CD4-positive, alpha-beta T cell treated with Interleukin-12 subunit alpha and Interleukin-12 subunit beta, for 1 hour (primary cell): ENCODE results near the gene CUEDC2.

Source experiments
- DNase-seq: peaks from one replicate; pipeline ENCODE4 v3.0.0-alpha.2; 2020

The CUEDC2 gene, protein sequence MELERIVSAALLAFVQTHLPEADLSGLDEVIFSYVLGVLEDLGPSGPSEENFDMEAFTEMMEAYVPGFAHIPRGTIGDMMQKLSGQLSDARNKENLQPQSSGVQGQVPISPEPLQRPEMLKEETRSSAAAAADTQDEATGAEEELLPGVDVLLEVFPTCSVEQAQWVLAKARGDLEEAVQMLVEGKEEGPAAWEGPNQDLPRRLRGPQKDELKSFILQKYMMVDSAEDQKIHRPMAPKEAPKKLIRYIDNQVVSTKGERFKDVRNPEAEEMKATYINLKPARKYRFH

DNA sequence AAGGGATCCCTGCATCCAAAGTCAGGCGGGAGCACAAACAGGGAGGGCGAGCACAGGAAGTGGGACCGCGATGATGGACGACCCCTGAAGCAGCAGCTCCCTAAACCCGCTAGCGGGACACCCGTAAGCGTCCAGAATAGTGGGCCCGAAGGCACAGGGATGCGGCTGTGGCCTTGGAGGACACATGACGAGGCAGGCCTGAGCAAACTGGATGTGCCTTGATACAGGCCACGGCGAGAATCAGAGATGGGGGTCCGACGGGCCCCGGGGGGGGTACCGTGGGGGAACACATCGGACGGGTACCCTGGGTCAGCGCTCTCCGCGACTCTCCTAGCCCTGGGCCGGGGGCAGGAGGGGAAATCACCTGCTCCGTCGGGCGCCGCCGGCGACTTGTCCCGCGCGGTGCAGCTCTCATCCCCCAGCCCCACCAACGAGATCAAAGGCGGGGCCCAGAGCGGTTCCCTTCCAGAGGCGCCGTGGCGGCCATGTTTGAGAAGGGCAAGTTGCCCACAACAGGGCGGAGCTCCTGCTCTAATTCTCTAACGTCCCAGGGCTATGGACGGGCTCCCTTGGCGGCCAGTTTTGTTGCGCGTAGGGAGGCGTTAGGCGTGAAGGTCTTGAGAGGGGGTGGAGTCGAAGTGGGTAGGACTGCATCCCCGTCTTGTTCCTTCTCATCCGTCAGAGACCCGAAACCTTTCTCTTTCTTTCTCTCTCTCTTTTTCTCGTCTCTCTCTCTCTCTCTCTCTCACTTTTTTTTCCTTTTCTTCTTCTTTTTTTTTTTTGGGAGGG is at the start of gene CUEDC2:
TSS of gene CUEDC2 (minus strand) at position 413 of the 789 bp plus-strand sequence. CDS start 7,386 bp downstream, outside the sequence.
- peak; percentile 97 for DNase-seq

DNA sequence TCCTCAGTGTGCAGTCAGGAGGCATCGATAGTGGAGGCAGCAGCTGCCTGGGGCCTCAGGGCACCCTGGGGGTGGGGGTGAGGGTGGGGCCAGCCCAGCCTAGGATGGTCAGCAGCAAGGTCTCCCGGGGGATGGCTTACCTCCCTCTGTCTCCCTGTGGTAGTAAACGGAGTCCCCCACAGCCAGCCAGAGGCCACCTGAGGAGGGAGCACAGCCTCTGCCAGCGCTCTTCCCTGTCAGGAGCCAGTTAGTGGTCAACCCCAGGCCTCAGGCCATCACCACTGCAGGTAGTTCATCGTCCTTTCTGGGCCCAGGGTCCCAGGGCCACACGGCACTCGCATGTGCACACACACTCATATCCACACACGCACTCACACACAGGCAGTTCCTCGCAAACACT is 48.0 kb upstream of the CUEDC2 start:
- no peak for DNase-seq

DNA sequence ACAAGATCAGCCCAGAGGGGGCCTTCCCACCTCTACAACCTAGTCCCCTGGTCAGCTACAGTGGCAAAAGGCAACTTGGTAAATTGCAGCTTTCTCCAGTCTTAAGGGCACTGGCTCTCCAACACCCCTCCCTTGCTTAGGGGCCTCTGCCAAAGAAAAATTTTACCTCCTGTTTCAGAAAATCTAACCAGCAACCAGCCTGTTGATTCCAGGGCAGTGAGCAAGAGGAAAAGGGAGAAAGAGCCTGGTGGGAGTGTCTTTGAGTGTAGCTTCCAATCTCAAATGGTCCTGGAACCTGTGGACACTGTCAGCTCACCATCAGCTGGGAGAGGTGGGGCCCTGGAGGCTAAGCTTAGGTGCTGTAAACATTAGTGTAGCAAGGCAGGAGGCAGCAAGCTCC is 47.3 kb upstream of the CUEDC2 start:
- no peak for DNase-seq

DNA sequence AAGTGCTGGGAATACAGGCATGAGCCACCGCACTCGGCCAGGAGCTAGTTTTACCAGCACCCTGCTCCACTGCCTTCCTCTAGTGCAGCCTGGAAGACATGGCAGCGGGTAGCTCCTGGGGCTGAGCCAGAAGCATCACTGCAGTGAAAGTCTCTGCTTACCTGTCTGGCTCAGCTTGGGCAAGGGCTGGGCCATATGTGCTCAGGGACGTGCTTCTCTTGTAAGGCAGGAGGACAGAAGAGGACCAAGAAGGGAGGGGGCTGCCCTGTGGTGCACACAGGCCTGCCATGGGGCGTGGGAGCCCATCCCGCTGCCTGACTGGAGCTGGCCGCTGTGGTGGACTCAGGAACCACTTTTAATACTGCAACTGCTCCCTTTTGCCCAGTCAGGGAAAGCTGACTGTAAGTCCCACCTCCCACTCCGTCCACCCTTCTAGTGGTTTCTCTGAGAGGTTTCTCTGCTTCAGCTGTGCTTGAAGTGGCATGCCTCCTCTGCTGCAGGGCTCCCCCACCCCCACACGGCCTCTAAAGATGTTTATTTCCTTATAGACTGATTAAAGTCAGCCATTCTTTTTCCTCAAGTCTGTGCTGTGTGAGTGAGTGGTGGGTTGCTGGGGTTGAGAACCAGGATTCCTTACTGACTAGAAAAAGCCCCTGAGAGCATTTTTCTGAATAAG is 44.2 kb upstream of the CUEDC2 start:
- no peak for DNase-seq

DNA sequence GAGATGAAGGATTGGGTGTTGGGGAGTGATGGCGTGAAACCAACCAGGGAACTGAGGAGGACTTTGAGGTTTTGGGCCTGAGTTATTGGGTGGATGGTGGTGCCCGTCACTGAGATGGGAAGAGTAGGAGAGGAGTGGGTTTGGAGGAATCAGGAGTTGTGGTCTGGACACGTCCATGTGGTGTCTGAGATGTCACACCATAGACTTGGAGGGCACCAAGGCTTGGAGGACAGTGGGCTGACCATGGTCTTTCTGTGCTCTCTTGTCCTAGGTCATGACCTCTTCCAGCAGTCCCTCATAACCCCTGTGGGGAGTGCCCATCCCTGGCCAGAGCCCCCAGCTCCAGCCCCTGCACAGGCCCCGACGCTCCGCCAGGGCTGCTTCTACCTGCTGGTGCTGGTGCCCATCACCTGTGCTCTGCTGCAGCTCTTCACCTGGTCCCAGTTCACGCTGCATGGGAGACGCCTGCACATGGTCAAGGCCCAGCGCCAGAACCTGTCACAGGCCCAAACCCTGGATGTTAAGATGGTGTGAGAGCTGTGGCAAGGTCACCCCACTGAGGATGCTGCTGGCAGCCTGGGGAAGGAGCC is 43.2 kb upstream of the CUEDC2 start:
- DNase-seq = no peak

DNA sequence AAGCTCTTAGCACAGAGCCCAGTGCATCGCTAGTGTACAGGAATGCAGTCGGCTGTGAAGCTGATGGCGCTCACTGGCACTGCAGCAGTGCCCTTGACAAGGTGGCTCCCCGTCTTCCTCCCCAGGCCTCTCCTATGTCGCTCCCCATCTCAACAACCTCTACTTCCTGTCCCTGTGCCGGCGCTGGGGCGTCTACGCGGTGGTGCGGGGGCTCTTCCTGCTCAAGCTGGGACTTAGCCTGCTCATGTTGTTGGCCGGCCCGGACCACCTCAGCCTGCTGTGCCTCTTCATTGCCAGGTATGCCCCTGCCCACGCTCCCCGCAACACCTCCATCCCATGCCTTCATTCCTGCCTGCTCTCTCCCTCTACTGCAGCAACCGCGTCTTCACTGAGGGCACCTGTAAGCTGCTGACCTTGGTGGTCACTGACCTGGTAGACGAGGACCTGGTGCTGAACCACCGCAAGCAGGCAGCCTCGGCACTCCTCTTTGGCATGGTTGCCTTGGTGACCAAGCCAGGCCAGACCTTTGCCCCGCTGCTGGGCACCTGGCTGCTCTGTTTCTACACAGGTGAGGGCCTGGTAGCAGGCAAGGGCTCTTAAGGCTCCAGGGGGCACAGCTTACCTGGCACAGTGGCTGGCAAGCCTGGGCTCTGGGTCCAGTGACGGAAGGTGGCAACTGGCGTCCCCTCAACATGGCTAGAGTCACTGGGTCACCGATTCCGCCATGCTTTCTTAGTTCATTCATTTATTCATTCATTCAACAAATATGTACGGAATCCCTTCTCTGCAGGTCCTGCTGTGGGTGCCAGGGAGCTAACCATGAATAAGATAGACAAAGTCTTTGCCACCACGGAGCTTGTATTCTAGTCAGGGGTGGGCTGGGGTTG is 41.3 kb upstream of the CUEDC2 start:
- peak; percentile 26 for DNase-seq

DNA sequence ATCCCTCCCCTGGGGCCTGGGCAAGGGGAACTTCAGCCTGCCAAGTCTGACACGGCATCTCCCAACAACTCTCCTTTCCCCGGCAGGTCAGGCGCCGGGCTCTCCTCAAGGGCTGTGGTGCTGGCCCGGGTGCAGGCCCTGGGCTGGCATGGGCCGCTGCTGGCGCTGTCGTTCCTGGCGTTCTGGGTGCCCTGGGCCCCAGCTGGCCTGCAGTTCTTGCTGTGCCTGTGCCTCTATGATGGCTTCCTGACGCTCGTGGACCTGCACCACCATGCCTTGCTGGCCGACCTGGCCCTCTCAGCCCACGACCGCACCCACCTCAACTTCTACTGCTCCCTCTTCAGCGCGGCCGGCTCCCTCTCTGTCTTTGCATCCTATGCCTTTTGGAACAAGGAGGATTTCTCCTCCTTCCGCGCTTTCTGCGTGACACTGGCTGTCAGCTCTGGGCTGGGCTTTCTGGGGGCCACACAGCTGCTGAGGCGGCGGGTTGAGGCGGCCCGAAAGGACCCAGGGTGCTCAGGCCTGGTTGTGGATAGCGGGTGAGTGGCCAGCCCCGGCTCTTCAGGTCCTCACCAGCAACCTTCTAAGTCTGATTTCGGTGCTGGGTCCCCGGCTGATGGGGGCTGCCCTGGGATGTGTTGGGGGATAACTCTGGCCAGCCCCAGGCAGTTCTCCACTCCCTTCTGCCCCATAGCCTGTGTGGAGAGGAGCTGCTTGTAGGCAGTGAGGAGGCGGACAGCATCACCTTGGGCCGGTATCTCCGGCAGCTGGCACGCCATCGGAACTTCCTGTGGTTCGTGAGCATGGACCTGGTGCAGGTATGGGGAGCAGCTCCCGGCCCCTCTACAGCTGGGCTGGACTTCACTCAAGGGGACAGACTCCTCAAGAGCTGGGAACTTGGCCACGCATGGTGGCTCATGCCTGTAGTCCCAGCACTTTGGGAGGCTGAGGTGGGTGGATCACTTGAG is 38.5 kb upstream of the CUEDC2 start:
- no peak for DNase-seq

DNA sequence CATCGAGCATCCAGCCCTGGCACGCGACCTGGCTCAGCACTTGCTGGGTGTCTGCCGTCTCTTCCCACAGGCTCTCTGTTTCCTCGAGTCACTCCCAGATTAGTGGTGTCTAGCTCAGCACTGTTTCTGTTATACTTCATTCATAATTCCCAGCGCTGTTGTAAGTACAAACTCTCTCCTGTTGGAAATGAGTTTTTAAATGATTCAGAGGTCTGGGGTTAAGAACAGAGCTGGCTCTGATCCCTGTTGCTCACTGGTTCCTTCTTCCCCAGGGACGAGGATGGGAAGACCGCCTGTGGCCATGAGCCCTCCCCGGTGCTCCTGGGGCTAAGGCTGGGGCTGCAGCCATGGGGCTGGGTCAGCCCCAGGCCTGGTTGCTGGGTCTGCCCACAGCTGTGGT is 36.3 kb upstream of the CUEDC2 start:
- no peak for DNase-seq

DNA sequence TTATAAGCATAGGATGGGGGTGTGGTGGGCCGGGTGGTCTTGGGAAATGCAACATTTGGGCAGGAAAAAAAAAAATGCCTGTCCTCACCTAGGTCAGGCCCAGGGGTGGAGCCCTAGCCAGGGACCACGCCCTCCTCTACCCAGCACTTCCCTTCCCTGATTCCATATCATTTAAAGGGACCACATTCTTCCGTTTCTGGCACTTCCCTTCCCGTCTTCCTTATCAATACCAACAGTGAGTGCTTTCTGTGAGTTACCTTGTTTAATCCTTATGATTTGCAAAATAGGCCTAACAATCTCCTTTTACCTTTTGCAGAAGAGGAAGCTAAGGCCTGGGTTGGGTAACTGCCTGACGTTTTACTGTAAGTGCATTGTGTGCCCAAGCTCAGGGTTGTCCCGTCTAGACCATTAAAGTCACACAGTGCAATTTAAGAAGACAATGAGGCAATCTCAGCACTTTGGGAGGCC is 35.6 kb upstream of the CUEDC2 start:
- DNase-seq = no peak

DNA sequence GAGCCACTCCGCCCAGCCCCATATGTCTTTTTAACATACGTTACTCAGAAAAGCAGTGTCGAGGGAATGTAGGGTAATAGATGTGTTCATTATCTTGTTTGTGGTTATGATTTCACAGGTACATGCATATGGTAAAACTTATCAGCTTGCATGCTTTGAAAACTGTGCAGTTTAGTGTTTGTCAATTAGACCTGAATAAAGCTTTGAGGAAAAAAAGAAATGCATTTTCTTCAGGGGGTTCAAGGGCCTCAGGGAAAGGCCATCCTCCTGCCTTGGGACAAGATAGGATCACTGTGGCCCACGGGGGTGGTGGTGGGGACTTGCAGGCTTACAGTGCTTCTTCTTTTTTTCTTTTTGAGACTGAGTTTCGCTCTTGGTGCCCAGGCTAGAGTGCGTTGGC is 34.9 kb upstream of the CUEDC2 start:
- DNase-seq = no peak

DNA sequence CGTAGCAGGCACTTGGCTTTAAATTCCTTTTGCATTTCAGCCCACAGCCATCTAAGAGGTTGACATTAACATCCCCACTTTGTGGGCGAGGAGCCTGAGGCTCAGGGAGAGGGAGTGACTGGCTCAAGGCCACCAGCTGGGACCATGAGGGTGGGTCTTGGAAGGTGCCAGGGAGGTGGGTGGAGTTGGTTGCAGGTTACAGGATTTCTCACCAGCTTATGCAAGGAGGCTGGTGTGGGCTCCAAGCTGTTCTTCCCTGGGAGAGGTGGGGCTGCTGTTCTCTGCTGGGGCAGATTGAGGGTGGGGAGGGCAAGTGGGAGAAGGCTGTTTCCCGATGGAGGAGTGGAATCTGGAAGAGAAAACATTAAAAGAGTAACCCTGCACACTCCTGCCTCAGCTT is 33.1 kb upstream of the CUEDC2 start:
- DNase-seq = no peak

DNA sequence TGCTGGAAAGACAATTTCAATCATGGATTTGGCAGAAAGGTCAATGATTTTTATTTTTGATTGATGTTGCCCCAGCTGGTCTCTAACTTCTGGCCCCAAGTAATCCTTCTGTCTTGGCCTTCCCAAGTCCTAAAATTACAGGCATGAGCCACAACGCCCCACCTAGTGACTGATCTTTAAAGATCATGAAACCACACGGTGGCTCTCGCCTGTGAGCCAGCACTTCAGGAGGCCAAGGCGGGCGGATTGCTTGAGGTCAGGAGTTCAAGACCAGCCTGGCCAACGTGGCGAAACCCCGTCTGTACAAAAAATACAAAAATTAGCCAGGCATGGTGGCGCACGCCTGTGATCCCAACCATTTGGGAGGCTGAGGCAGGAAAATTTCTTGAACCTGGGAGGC is 31.6 kb upstream of the CUEDC2 start:
- DNase-seq = no peak

DNA sequence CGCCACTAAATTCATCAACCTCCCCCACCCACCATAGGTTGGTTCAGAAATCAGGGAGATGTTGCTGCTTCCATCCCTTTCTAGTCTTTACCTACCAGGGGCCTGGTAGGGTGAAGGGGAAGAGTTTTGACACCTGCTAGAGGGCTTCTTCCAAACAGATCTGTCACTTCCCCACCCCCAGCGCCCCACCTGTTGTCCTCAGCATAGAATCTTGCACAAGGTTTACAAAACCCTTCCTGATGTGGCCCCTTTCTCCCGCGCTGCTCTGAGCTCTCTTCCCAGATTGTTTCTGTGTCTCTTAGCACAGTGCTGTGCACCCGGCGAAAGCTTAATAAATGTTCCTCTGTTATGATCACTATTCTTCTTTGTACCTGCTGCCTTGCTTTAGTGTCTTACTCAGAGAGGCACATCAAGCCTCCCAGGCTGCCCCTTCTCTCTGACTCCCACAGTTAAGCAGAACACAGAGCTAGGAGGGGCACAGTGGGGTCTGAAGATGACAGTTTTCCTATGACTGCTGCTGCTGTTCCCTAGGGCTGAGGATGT is 30.2 kb upstream of the CUEDC2 start:
- DNase-seq = no peak

DNA sequence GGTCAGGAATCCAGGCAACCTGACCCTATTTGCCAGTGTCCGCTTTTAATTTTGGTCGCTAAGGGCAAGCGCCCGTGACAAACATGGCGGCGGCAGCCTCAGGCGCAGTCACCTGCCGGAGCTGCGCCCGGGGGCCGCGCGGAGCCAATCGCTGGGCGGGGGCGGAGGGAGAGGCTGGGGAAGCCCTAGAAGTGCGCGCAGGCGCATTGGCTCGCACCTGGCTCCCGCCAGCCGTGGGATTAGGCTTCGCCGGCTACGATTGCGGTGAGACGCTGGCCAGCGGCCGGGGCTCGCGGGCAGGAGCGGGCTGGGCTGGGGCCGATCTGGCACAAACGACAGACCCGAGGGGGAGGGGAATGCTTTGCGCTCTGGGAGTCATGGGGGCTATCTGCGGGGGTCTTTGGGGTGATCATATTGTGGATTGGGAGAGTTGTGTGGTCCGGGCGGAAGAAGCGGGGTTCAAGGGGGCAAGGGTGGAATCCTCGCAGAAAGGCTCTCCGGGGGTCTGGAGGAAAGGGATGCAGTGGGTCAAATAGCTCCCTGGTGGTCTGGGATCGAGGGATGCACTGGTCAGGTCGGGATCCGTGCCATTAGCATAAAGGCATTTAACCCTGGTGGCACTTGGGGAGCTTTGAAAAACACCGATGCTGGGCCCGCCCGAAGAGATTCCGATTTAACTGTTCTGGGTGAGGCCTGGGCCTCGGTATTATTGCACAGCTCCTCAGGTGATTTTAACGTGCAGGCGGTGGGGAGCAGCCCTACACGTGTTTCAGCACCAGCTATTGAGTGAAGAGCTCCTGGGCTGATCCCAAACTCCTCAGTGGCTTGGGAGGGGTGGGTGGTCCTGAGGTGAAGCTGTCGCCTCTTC is 29.0 kb upstream of the CUEDC2 start:
- peak; percentile 94 for DNase-seq

DNA sequence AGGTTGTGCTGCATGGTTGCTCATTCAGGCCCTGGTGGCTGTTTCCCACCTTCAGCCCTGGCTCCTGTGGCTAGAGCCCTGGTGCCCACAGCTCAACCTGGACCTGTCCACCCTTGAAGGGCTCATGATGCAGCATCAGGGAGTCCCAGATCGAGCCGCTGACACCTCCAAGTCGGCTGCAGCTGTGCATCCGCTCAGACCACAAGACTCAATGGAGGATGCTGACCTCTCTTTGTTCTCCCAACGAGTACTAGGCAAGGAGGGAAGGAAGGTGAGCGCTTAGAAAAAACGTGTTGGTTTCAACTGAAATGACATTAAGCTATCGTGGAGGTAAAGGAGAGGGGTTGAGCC is 28.4 kb upstream of the CUEDC2 start:
- no peak for DNase-seq

DNA sequence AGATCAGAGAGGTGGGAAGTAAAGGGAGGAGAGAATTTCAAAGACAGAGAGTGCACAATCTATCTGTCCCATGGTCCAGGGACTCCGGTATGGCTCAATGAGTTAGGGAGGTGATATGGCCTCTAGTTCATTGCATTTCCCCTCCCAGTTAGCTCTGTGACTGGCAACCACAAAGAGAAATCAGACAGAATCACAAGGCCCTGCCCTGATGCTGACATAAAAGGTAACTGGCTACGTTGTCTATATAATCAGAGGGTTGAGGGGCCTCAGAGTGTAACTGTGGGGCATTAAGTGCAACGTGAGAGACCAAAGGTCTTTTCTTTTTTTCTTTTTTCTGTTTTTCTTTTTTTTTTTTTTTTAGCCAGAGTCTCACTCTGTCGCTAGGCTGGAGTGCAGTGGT is 26.3 kb upstream of the CUEDC2 start:
- no peak for DNase-seq

DNA sequence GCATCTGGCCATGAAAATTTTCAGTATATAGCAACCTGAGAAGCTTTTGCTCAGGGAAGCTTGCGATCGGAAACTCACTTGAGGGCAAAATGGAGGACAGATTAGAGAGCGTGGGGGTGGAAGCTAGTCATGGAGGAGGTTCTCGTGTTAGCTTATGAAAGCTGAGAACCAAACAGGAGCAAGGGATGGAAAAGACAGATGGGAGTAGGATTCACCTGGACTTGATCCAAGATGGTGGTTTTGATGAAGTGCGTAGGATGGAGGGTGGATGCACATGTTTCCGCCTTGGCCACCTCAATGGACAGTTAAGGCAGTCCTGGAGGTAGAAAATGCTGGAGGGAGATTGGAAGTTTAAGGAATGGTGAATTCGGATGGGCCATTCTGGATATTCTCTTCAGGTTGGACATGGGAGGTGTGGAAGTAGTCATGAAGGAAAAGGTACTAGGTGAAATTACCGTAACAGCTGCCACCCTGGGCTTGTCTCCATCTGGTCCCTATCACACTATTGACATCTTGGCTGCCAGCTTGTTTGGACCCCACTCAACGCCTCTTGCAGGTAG is 25.3 kb upstream of the CUEDC2 start:
- DNase-seq = no peak

DNA sequence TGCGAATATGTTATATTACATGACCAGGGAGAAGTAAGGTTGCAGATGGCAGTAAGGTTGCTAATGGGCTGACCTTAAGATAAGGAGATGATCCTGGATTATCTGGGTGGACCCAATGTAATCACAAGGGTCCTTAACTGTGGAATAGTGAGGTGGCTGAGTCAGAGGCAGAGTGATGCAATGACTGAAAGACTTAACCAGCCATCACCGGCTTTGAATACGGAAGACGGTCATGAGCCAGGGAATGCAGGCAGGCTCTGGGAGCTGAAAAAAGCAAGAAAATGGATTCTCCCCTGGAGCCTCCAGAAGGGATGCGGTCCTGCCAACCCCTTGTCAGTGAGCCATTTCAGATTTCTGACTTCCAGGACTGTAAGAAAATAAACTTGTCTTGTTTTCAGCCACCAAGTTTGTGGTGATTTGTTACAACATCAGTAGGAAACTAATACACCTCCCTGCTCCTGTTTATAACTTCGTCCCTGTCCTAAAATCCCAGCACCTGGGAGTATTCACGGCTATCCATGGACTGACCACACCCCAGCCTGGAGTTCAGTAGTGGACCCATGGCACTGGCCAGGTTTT is 23.6 kb upstream of the CUEDC2 start:
- DNase-seq = no peak
